GM18526 (cell line): Measurements from ENCODE around the gene AHDC1.

Experiments used
- POLR2A ChIP-seq: IDR thresholded peaks from 3 replicates; pipeline ENCODE4 v1.6.1; 2011; ENCODE audit not compliant: insufficient read length; ENCODE audit errors: extremely low read depth

AHDC1 gene

DNA sequence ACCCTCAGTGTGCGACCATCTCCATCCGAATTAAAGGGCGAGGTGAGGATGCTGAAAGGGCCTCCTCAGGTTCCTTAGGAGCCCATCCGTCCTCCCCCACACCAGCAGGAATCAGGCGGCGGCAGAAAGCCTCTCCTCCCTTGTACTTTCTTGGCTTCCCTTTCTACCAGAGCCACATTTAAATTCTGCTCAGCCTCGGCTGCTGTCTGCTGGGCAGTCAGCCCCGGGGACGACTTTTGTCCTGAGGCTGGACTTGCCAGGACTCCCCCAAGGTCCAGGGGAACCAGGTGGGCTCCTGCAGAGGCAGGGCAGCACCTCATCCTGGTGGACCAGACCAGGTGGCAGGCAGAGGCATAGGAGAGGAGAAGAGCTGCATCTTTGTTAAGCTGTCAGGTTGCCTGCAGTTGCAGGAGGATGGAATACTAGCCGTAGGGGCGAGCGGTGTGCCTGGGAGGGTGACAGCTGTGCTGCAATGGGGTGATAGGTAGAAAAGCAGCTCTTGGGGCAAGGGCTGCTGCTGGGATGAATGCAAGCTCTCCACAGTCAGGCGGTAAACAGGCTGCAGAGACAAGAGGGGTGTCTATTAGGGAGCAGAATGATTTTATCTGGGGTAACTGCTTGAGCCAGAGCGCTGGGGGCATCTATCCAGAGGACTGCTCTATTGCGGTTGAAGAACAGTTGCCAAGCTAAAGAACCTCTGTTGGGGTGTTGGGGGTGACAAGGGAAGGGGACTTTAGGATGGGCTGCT, 67.8 kb downstream of the AHDC1 start:
- no peak for TF ChIP-seq POLR2A

DNA sequence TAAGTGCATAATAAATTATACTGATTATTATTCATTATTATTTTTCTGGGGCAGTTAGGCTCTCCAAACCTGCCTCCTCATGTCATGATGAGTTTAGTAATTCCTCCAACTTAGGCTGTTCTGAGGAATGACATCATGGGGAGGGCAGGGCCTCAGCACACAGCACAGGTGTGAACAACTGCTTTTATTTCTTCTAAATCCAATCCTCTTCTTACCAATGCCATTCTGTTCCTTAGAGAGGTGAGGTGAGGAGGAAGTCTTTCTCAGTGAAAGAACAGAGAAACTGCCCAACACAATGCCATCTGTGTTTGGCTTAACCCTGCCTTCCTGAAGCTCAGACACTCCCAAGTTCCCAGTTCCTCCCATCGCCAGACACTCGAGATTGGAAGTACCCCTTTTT, 68.6 kb downstream of the AHDC1 start:
- TF ChIP-seq POLR2A, result no peak

DNA sequence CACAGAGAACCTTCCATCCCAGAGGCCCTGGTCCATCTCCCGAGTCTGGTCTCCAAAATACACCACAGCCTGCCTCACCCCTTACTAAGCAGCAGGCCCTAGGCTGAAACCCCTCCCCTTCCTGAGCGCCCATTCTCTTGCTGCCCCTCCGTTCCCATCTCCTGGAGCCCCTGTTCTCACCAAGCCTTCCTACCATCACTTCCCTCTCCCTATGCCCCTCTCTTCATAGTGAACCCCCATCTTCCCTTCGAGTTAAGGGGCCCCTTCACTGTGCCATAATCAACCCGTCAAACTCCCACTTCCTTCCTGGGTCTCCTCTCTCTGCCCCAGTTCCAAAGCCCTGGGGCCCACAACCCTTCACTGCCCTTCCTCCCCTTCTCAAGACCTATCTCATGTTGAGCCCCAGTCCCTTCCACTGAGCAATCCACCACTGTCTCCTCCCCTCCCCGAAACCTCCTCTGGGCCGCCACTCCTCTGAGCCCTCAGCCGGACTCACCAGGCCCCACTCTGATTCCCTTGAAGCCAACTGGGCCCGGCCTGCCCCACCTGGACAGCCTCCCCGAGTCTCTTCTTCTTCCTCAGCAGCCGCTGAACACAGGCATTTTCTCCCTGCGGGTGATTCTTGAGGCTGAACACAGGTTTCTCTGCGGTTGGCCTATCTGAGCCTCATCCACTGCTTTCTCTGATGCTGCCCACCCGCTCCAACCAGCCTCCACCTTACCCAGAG, 71.8 kb downstream of the AHDC1 start:
- TF ChIP-seq POLR2A, result no peak

DNA sequence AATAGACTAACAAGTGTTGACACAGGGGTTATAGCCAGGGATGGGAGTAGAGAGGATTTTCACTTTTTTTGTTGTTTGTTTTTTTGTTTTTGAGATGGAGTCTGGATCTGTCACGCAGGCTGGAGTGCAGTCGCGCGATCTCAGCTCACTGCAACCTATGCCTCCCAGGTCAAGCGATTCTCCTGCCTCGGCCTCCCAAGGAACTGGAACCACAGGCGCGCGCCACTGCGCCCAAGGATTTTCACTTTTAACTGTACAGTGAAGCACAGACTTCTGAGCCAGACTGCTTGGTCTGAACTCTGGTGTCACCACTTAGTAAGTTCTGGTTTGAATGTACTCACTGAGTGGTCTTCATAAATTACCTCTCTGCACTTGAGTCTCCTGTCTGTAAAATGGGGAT, 73.8 kb downstream of the AHDC1 start:
- TF ChIP-seq POLR2A, result no peak

DNA sequence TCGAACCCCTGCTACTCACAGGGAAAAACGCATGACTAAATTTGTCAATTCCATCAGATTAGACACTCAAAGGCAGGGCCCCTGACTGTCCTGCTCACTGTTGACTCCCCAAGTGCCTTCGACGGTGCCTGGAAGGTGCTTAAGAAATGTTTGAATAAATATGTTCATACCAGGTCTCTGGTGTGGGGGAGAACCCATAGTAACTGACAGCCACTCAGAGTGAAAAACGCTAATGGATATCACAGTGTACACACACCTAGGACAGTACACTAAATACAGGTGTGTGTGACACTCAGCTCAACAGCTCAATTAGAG, 74.3 kb downstream of the AHDC1 start:
- TF ChIP-seq POLR2A, result no peak

DNA sequence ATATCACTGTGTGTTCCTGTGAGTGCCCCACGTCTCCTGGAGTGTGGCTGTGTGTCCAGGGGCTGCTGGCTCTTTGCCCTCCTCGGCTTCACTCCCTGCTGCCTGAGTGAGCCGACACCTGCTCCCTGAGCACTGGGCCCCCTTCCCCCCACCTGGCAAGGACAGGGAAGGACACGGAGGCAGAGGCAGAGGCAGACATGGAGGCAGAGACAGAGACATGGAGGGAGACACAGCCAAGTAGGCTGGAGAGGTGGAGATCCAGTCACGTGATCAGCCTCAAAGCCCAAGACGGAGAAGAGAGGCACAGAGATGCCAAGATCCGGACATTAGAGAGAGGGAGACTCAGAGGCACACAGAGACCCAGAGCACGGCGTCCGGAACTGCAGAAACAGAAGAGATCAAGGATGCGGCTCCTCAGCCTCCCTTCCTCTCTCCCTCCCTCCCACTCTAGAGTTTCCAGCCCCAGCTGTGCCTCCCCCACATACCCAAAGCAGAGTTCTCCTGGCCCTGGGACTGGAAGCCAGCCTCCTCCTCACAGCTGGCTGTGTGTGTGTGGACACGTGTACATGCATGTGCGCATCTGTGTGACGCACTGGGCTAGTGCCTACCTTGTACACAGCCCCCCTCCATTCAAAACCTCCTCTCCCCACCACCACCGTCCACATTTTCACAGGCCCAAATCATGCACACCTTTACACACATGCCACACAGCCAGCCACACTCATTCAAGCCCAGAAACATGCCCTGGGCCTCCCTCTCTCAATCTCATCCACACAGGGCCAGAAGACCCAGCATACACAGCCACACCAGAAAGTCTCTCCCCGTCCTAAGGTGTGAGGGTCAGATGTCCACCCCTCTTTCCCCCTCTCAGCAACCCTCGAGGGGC, 74.9 kb downstream of the AHDC1 start:
- TF ChIP-seq POLR2A, result no peak

DNA sequence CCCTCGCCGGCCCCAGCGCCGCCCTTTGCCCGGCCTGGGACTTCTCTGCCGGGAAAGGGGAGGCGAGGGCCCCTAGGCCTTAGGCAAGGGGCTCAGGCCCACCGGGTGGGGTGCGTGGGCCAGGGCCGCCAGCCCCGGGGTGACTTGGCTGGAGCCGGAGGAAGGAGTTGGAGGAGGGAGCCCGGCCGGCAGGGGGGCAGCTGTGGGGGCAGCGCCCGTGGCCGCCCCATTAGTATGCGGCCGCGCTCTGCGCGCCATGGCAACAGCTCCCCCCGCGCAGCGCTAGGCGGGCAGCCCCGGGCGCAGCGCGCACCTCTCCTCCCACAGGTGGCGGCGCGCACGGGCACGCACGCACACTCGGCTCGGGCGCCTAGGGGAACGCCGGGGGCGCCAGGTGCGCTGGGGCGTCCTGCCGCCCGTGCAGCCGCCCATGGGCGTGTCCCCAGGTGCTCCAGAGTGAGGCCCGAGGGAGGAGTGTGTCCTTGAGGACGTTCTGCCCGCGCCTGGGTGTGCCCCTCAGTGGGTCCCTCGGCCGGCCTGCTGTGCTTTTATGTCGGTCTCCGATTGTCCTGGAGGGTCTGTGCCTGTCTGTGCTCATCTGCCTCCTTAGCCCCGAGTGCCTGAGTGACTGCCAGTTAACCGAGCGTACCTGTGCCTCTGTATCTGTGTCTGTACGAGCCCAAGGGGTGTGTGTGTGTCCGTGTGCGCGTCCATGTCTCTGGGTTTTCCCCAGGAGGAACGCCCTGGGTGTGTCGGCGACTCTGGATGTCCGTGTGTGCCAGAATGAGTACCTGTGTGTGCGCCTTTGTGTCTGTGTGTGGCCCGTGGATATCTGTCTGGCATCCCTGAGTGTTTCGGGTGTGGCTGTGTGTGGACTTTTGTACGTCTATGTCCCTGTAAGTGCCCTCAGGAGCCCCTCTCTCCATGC, 75.8 kb downstream of the AHDC1 start:
- no peak for TF ChIP-seq POLR2A

DNA sequence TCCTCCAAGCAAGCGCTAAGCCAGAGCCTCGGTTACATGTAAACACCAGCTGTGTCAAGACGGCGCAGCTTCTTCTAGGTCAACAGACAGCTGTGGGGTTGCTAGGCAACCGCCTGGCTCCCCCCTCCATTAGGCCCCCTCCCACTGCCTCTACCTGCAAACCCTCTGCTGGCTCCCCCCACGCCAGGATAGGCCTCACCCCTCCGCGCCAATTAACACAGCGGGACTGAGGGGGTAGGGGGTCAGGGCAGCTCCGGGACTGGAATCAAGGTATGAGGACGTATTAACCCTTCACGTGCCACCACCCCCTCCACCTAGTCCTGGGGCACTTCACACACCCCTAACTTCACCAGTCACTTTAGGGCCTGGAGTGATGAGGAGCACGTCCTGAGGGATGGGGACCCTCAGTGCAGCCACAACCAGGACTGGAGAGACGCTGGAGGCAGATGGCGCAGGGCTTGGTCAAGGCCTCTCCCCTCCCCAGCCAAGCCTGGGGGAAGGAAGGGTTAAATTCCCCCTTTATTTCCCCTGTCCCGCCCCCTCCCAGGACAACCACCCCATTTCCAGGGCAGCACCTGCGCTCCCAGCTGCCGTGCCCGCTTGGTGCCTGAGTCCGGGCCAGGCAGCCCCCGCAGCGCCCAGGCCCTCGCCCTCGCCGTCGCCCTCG, 76.6 kb downstream of the AHDC1 start:
- no peak for TF ChIP-seq POLR2A

DNA sequence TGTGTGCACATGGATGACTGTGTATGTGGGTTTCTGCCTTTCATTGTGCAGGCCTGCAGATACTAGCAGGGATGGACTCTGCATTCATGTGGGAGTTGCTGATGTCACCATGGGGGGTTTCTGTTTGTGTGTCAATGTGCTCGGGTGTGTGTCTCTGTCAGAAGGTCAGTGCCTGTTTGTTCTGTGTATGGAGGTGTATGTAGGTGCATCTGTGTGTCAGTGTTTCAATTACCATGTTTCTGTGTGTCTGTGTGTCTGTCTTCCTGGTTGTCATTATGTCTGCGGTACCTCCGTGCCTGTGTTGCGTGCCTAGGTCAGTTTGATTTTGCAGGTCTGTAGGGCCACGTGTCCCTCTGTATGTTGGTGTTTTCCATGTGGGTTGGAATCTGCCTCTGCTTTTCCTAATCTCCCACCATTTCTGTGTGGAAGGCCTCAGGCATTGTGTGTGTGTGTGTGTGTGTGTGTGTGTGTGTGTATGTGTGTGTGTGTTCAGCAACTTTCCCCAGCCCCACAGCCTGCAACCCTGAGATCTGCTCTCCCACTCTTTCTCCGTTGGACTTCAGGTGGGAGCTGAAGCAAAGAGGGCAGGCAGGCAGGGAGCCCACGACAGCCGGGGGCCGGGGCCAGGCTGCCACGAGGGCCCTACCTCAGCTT, 77.2 kb downstream of the AHDC1 start:
- TF ChIP-seq POLR2A, result no peak

DNA sequence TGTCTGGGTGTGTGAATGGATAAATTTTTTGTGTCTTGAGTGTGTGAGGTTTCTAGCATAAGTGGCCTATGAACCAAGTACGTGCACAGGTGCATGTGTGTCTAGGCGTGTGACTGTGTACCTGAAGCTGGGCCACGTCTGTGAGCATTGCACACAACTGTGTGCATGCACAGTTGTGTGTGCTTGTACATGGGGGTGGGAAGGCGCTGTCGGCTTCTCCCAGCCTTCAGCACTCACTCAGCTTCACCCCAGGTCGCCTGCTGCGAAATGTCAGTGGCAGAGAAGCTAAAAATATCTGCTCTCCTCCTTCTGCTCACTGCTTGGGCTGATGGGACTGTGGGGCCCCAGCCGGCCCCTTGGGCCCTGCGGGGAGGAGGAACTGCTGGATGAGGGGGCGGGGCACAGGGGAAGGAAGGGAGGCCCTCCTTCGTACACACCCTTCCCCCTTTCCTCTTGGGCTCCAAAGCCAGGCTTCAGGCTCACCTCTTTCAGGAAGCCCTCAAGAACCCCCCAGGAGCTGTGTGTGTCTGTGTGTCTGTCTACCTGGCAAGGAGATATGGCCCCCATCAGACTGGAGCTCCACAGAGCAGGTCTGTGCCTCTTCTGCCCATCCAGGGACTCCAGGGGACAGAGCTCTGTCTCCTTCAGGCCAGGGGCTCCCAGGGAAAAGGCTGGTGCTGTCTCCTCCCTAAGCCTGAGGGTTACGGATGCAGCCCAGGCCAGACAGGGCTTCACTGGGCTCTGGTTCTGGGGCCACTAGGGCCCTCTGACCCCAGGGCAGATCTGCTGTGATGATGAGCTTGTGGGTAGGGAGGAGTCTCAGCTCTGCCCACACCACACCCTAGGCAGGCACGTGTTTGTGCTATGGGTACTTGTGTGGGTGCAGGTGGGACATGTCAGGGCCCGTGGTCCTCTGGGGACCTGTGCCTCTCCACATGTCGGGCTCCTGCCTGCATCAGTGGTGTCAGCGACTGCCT, 78.4 kb downstream of the AHDC1 start:
- no peak for TF ChIP-seq POLR2A

DNA sequence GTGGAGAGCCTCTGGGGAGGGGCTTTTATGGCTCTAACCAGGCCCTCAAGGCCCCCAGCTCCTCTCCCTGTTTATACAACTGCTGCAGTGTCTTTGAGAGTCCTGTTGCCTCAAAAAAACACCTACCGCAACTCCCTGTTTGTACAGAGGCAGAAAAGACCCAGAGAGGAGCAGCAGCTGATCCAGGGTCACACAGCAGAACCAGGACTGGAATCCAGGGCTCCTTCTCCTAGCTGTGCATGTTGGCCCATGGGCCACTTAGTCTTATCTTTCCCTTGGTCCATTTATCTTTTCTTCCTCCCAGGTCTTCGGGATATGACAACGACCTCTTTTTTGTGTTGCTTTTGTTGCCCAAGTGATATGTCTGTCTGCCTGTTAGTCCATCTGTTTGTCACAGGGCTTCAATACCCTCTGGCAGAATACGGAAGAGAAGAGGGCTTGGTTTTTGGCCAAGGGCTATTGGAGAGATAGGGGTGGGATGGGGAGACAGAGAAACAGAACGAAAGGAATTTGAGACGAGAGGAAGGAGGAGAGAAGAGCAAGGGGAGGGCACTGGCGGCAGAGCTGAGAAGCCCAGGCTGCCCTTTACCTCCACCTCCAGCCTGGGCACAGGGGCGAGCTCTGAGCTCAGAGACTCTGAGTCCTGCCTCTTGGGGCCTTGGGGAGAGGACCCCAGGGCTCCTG, 80.5 kb downstream of the AHDC1 start:
- no peak for TF ChIP-seq POLR2A
